ENCODE measurements around the gene OGFR. TPM values are rescaled to one million over a fixed set of nuclear protein-coding genes. Genes with fewer than 3 reads are reported as not detected.
"Not testable (repeated sequence)": the region's sequence is repeated elsewhere in the genome, so short reads cannot be mapped to it uniquely, and the experiment has no call there.

OGFR gene
- total and polyA plus RNA-seq, 8 donors: 23.2 to 58.3 (median 31.6) TPM

DNA sequence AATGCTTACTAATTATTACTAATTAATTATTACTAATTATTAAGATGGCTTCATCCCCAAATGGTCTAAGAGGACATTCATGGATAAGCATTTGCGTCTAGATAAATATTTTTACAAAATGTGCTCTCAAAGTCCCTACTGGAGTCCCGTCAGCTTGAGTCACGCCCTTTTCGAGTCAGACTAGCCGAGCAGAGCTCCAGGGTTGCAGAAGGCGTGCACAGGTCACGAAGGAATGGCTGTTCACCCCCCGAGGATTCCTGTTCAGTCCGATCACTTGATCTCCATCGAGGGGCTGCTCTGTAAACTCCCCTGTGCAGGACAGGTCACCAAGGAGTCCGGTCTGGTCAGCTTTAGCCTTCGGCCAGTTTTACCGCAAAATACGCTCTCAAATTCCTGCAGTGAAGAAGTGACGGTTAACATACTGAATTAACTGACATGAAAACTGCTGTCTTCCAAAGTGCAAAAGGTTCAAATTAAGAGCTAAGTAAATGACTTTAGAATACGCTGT is 37.1 kb downstream of the OGFR start:
- TF ChIP-seq, protein P1, sequence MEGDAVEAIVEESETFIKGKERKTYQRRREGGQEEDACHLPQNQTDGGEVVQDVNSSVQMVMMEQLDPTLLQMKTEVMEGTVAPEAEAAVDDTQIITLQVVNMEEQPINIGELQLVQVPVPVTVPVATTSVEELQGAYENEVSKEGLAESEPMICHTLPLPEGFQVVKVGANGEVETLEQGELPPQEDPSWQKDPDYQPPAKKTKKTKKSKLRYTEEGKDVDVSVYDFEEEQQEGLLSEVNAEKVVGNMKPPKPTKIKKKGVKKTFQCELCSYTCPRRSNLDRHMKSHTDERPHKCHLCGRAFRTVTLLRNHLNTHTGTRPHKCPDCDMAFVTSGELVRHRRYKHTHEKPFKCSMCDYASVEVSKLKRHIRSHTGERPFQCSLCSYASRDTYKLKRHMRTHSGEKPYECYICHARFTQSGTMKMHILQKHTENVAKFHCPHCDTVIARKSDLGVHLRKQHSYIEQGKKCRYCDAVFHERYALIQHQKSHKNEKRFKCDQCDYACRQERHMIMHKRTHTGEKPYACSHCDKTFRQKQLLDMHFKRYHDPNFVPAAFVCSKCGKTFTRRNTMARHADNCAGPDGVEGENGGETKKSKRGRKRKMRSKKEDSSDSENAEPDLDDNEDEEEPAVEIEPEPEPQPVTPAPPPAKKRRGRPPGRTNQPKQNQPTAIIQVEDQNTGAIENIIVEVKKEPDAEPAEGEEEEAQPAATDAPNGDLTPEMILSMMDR (IDR thresholded peaks at IDR 0.05): no peak
- no peak overlapping the region for H3K27ac ChIP-seq
- H3K4me3 ChIP-seq: no peak overlapping the region
- H3K9me3 ChIP-seq: no peaks in the 10 kb centered on the region
- ATAC-seq (no peak), DNase-seq (peak in 1 of 4 donors; percentile 12)
- H3K4me1 ChIP-seq: peaks cover 0 to 7% of the 10 kb centered on the region in 2 donors
- H3K27me3 ChIP-seq: no peaks in the 10 kb centered on the region
- intact Hi-C loops (cut with DNase I): no loop called here
- peaks cover 0 to 9% of the 10 kb centered on the region in 2 donors for H3K36me3 ChIP-seq

- TF ChIP-seq, protein P1 (IDR thresholded peaks at IDR 0.05): no peak
- Histone ChIP-seq H3K36me3 (peaks cover 0 to 9% of the 10 kb centered on the region in 2 donors), H3K4me1 (no peaks in the 10 kb centered on the region), H3K27me3 (no peaks in the 10 kb centered on the region), H3K9me3 (no peaks in the 10 kb centered on the region), H3K27ac (no peak overlapping the region), H3K4me3 (no peak overlapping the region)
- intact Hi-C loops (cut with DNase I): no loop called here
- DNase-seq (no peak), ATAC-seq (no peak)
These were observed 39.0 kb downstream of the OGFR start for GRCh38 chr20:62843656-62844055.

DNA sequence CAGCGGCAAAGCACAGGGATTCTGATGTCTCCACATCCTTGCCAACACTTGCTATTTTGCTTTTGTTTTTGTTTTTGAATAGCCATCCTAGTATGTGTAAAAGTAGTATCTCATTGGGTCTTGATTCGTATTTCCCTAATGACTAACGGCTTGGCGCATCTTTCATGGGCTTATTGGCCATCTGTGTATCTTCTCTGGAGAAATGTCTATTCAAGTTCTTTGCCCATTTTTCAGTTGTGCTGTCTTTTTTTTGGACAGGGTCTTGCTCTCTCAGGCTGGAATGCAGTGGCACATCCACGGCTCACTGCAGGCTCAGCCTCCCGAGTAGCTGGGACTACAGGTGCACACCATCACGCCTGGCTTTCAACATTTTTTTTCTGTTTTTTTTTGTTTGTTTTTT is 39.5 kb downstream of the OGFR start:
- H3K27ac ChIP-seq: no peak overlapping the region
- ATAC-seq: no peak
- no peak overlapping the region for H3K4me3 ChIP-seq
- no peaks in the 10 kb centered on the region for H3K4me1 ChIP-seq
- peaks cover 0 to 9% of the 10 kb centered on the region in 2 donors for H3K36me3 ChIP-seq
- DNase-seq: no peak
- TF ChIP-seq, protein P1 (IDR thresholded peaks at IDR 0.05): no peak
- H3K27me3 ChIP-seq: no peaks in the 10 kb centered on the region
- H3K9me3 ChIP-seq: no peaks in the 10 kb centered on the region
- intact Hi-C loops (cut with DNase I): no loop called here

- Histone ChIP-seq H3K4me3 (no peak overlapping the region), H3K36me3 (peaks cover 0 to 9% of the 10 kb centered on the region in 2 donors), H3K27ac (no peak overlapping the region), H3K4me1 (no peaks in the 10 kb centered on the region), H3K27me3 (no peaks in the 10 kb centered on the region), H3K9me3 (no peaks in the 10 kb centered on the region)
- DNase-seq: no peak
- no peak for ATAC-seq
- intact Hi-C loops (cut with DNase I): no loop called here
- TF ChIP-seq, protein P1 (IDR thresholded peaks at IDR 0.05): no peak
These were observed 41.0 kb downstream of the OGFR start for GRCh38 chr20:62845416-62846160.

GRCh38 chr20:62846166-62846890 is 41.7 kb downstream of the OGFR start:
- Histone ChIP-seq H3K27me3 (no peaks in the 10 kb centered on the region), H3K4me1 (no peaks in the 10 kb centered on the region), H3K36me3 (peaks cover 0 to 9% of the 10 kb centered on the region in 2 donors), H3K9me3 (no peaks in the 10 kb centered on the region), H3K27ac (no peak overlapping the region), H3K4me3 (no peak overlapping the region)
- no peak for DNase-seq
- TF ChIP-seq, protein P1 (IDR thresholded peaks at IDR 0.05): no peak
- intact Hi-C loops (cut with DNase I): no loop called here
- no peak for ATAC-seq

DNA sequence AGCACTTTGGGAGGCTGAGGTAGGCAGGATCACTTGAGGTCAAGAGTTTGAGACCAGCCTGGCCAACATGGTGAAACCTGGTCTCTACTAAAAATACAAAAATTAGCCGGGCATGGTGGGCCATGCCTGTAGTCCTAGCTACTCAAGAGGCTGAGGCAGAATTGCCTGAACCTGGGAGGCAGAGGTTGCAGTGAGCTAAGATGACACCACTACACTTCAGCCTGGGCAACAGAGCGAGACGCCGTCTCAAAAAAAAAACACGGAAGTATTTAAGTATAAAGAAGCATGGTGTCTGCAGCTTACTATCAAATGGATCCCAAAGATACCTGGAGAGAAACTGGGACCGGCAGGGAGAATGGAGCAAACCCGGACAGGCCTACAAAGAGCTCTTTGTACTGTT is 44.3 kb downstream of the OGFR start:
- H3K9me3 ChIP-seq; H3K4me1 ChIP-seq; H3K27ac ChIP-seq; H3K27me3 ChIP-seq; DNase-seq; ATAC-seq; intact Hi-C loops (cut with DNase I); H3K4me3 ChIP-seq: not testable (repeated sequence)
- H3K36me3 ChIP-seq: peaks cover 0 to 26% of the 10 kb centered on the region in 2 donors

All from left lung (tissue), 10 donors.